ENCODE results near the gene NEK4.
"Not testable (repeated sequence)": the region's sequence is repeated elsewhere in the genome, so short reads cannot be mapped to it uniquely, and the experiment has no call there.

NEK4 gene

DNA sequence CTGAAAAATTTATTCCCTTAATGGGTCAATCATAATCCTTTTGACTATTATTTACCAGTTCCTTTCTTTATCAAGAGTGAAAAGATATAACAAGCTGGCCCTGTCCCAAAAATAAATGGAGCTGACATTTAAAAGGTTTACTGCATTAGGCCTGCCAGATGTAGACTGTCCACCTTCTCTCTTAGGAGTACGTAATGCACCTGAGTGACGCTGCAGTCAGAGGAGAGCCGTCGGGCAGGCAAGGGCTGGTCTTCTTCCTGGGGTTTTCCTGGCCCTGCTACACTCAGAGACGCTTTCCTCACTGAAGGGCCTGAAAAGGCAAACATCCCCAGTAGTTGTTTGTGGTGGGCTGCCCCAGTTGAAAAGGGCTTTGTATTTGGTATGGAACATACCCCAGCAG, 27.6 kb downstream of the NEK4 start:
- TF ChIP-seq, protein P1, sequence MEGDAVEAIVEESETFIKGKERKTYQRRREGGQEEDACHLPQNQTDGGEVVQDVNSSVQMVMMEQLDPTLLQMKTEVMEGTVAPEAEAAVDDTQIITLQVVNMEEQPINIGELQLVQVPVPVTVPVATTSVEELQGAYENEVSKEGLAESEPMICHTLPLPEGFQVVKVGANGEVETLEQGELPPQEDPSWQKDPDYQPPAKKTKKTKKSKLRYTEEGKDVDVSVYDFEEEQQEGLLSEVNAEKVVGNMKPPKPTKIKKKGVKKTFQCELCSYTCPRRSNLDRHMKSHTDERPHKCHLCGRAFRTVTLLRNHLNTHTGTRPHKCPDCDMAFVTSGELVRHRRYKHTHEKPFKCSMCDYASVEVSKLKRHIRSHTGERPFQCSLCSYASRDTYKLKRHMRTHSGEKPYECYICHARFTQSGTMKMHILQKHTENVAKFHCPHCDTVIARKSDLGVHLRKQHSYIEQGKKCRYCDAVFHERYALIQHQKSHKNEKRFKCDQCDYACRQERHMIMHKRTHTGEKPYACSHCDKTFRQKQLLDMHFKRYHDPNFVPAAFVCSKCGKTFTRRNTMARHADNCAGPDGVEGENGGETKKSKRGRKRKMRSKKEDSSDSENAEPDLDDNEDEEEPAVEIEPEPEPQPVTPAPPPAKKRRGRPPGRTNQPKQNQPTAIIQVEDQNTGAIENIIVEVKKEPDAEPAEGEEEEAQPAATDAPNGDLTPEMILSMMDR (IDR thresholded peaks at IDR 0.05; ENCODE audit: low read depth, low read length): no peak
- DNase-seq (ENCODE audit: extremely low read depth, low read depth): no peak

DNA sequence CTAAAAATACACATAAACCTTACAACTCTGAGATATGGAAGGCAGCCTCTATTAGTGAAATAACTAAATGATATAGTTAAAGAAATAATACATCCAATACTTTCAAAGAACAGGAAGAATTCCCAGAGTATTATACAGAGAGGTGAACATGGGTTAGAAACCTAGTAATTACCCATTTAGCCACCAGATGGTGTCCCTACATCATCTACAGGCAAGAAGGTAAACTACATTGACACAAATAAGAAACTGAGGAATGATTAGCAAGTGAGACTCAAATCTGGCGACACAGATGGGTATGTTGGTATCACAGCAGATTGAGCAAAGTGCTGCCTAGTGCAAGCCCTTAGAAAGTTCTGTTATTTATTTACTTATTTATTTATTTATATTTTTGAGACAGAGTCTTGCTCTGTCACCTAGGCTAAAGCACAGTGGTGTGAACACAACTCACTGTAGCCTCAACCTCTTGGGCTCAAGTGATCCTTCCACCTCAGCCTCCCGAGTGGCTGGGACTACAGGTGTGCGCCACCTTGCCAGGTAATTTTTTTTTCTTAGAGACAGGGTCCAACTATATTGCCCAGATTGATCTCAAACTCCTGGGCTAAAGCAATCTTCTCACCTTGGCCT, 28.2 kb downstream of the NEK4 start:
- TF ChIP-seq, protein P1 (IDR thresholded peaks at IDR 0.05; ENCODE audit: low read depth, low read length): peak; percentile 46
- DNase-seq (ENCODE audit: extremely low read depth, low read depth): no peak

DNA sequence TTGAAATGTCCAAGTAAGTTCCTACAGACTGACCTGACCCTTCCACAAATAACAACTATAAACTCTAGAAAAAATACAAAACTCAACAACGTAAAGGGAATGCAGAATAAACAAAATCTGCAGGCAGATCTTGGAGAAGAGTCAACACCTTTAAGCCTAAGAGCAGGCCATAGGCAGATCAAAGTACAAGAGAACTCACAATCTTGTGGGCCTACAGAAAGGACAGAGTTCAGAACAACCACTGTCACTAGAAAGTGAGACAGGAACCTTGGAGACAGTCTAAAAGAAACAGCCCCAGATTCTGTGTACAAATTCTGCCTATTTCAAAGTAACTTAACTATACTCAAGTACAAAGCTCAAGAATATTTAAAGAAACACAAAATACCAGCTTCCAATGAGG, 31.0 kb downstream of the NEK4 start:
- TF ChIP-seq, protein P1 (IDR thresholded peaks at IDR 0.05; ENCODE audit: low read depth, low read length): no peak
- no peak for DNase-seq (ENCODE audit: extremely low read depth, low read depth)

DNA sequence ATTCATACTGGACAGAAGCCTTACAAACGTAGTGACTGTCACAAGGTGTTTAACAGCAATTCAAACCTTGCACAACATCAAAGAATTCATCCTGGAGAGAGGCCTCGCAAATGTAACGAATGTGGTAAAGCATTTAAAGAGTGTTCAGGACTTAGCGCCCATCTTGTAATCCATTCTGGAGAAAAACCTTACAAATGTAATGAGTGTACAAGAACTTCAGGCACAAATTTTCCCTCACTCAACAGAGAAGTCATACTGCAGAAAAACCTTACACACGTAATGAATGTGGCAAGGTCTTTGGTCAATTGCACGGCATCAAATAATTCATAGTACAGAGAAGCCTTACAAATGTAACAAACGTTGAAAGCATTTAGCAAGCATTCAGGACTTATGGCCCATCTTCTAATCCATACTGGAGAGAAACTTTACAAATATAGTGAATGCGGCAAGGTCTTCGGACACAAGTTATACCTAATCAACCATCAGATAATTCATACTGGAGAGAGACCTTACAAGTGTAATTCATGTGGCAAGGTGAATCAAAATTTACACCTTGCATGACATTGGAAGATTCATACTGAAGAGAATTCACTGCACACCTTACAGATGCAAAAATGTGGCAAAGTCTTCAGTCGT, 37.4 kb downstream of the NEK4 start:
- TF ChIP-seq, protein P1 (IDR thresholded peaks at IDR 0.05; ENCODE audit: low read depth, low read length): no peak
- no peak for DNase-seq (ENCODE audit: extremely low read depth, low read depth)

DNA sequence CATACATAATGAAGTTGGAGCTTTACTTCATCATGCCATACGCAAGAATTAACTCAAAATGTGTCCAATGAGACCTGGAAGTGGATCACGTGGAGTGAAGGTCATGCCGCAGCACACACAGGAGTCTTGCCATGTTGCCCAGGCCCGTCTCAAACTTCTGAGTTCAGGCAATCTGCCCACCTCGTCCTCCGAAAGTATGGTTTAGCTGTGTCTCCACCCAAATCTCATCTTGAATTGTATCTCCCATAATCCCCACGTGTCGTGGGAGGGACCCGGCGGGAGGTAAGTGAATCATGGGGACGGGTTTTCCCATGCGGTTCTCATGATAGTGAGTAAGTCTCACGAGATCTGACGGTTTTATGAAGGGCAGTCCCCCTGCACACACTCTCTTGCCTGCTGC, 39.1 kb downstream of the NEK4 start:
- DNase-seq (ENCODE audit: extremely low read depth, low read depth): no peak

DNA sequence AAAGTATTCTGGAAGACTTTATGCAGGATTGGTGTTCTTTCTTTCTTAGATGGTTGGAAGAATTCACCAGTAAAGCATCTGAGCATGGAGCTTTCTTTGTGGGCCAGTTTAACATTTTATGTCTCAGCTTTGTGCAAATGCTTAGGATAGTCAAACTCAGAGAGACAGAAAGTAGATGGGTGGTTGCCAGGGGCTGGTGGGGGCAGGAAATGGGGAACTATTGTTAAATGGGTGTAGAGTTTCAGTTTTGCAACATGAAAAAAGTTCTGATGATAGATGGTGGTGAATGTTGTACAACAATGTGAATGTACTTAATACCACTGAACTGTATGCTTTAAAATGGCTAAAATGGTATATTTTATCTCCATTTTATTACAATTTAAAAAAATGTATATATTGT, 40.1 kb downstream of the NEK4 start:
- DNase-seq (ENCODE audit: extremely low read depth, low read depth): no peak
- TF ChIP-seq, protein P1 (IDR thresholded peaks at IDR 0.05; ENCODE audit: low read depth, low read length): no peak

More for the DNA sequence above, 39.1 kb downstream of the NEK4 start:
- TF ChIP-seq, protein P1 (IDR thresholded peaks at IDR 0.05; ENCODE audit: low read depth, low read length): no peak

DNA sequence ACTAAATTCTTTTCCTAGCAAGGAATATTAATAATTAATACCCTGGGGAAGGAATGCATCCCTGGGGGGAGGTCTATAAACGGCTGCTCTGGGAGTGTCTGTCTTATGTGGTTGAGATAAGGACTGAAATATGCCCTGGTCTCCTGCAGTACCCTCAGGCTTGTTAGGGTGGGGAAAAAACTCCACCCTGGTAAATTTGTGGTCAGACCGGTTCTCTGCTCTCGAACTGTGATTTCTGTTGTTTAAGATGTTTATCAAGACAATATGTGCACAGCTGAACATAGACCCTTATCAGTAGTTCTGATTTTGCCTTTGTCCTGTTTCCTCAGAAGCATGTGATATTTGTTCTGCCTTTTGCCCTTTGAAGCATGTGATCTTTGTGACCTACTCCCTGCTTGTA, 42.0 kb downstream of the NEK4 start:
- not testable (repeated sequence) for DNase-seq (ENCODE audit: extremely low read depth, low read depth)

DNA sequence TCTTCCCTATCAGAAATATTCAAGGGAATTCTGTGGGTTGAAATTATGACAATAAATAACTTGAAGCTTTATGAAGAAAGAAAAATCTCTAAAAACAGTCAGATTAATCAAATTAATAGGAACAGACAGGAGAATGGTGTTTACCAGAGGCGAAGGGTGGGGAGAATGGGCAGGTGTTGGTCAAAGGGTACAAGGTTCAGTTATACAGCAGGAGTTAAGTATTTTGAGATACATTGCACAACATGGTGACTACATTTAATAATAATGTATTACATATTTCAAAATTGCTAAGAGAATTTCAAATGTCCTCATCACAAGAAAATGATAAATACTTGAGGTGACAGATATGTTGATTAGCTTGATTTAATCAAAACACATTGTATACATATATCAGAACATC, 46.2 kb downstream of the NEK4 start:
- DNase-seq (ENCODE audit: extremely low read depth, low read depth): no peak
- TF ChIP-seq, protein P1 (IDR thresholded peaks at IDR 0.05; ENCODE audit: low read depth, low read length): no peak

All from AG09319 (cell line).